Progenitor cell of endocrine pancreas (in vitro differentiated cells): ENCODE results near the gene RAD9A. TPM values are rescaled to one million over a fixed set of nuclear protein-coding genes. Genes with fewer than 3 reads are reported as not detected.
"Not testable (repeated sequence)": the region's sequence is repeated elsewhere in the genome, so short reads cannot be mapped to it uniquely, and the experiment has no call there.

Experiments
- DNase-seq: peaks from one replicate; pipeline ENCODE4 v3.0.0; 2021; ENCODE audit warnings: low spot score; ENCODE audit not compliant: unreplicated experiment
- H3K27ac Mint-ChIP-seq: 2 replicates; pipeline ENCODE4 v1.8.0; 2021; ENCODE audit warnings: mild to moderate bottlenecking, moderate library complexity, mixed read lengths
- H3K27me3 Mint-ChIP-seq: 2 replicates; pipeline ENCODE4 v1.8.0; 2021; ENCODE audit warnings: mixed read lengths
- H3K36me3 Mint-ChIP-seq: 2 replicates; pipeline ENCODE4 v1.8.0; 2022; ENCODE audit warnings: mixed read lengths; ENCODE audit not compliant: insufficient read depth
- H3K4me1 Mint-ChIP-seq: 2 replicates; pipeline ENCODE4 v1.8.0; 2021; ENCODE audit warnings: low read depth, mixed read lengths
- H3K4me3 Mint-ChIP-seq: 2 replicates; pipeline ENCODE4 v1.8.0; 2021; ENCODE audit warnings: low read depth, mild to moderate bottlenecking, moderate library complexity, mixed read lengths
- H3K9me3 Mint-ChIP-seq: 2 replicates; pipeline ENCODE4 v1.8.0; 2021; ENCODE audit warnings: low read depth, mixed read lengths
- total RNA-seq: library from RNA; stranded (reverse); gene quantifications from 2 replicates; pipeline ENCODE4 v1.2.1, GENCODE V29; 2021
- TF ChIP-seq, protein P1 (sequence below): fragments of 200-600 bp; sonication (generic); IDR thresholded peaks from one replicate; pipeline ENCODE4 v1.5.0; 2021; ENCODE audit warnings: antibody characterized with exemption, mild to moderate bottlenecking; ENCODE audit not compliant: unreplicated experiment

The RAD9A gene
- total RNA-seq, 1 donor from 2014 or later = 39.0 TPM

DNA sequence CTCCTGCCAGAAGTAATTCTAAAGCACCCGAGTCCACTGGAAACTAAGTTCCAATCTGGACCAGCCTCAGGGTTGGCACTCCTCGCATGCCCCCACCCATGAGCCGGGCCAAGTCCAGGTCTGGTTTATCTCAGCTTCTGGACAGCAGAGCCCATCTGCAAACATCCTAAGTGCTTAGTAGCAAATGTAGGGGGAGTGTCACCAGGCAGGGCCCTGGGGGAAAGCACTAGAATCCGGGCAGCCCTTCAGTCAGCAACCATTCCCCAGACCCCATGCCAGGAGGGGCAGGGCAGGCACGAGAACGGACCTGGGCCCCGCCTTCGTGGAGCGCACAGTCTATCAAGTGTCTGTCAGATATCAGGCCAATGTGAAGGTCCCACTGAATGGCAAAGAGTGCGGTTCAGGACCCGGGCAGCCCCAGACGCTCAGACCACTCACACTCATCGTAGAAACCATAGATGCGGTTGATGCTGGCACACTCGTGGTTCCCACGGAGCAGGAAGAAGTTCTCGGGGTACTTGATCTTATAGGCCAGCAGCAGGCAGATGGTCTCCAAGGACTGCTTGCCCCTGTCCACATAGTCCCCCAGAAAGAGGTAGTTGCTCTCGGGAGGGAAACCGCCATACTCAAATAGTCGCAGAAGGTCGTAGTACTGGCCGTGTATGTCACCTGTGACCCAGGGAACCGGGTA is 8.6 kb downstream of the RAD9A start:
- peak overlapping the region; percentile 76 for H3K4me3 Mint-ChIP-seq
- H3K4me1 Mint-ChIP-seq = peaks cover 6% of the 10 kb centered on the region
- TF ChIP-seq, protein P1, sequence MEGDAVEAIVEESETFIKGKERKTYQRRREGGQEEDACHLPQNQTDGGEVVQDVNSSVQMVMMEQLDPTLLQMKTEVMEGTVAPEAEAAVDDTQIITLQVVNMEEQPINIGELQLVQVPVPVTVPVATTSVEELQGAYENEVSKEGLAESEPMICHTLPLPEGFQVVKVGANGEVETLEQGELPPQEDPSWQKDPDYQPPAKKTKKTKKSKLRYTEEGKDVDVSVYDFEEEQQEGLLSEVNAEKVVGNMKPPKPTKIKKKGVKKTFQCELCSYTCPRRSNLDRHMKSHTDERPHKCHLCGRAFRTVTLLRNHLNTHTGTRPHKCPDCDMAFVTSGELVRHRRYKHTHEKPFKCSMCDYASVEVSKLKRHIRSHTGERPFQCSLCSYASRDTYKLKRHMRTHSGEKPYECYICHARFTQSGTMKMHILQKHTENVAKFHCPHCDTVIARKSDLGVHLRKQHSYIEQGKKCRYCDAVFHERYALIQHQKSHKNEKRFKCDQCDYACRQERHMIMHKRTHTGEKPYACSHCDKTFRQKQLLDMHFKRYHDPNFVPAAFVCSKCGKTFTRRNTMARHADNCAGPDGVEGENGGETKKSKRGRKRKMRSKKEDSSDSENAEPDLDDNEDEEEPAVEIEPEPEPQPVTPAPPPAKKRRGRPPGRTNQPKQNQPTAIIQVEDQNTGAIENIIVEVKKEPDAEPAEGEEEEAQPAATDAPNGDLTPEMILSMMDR = no peak
- no peaks in the 10 kb centered on the region for H3K27me3 Mint-ChIP-seq
- peak overlapping the region; percentile 33 for H3K27ac Mint-ChIP-seq
- DNase-seq = no peak
- peaks cover 5% of the 10 kb centered on the region for H3K36me3 Mint-ChIP-seq
- H3K9me3 Mint-ChIP-seq = no peaks in the 10 kb centered on the region

DNA sequence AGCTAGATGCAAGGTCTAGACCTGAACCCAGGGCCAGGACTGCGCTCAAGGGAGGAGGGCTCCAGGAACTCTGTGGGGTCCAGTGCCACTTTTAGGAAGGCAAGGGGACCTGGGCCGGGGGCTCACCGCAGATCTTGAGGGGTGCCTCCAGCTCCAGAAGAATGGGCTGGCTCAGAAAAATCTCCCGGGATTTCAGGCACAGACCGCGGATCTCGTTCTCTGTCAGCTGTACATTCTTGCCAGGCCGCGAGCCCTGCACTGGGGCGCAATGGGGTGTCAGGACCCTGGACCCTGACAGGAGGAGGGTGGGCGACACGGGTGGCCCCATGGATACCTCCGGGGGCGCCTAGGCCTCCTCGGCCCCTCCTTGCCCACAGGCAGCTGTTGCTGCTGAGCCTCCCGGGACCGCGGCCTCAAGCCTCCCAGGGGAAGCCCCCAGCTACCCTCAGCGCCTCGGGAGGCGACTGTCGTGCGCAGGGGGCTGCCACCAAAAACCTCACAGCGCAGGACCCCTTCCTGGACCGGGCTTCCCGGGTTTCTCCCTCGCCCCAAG is 9.2 kb downstream of the RAD9A start:
- Mint-ChIP-seq H3K27ac (no peak overlapping the region), H3K9me3 (no peaks in the 10 kb centered on the region), H3K36me3 (peaks cover 5% of the 10 kb centered on the region), H3K4me3 (peak overlapping the region; percentile 76), H3K27me3 (no peaks in the 10 kb centered on the region), H3K4me1 (peaks cover 6% of the 10 kb centered on the region)
- DNase-seq = no peak
- TF ChIP-seq, protein P1 = no peak

- Mint-ChIP-seq H3K4me1 (peaks cover 6% of the 10 kb centered on the region), H3K27ac (peak within 1 kb of the TSS; percentile 33), H3K27me3 (no peaks in the 10 kb centered on the region), H3K9me3 (no peaks in the 10 kb centered on the region), H3K36me3 (peaks cover 2% of the 10 kb centered on the region), H3K4me3 (peak within 1 kb of the TSS; percentile 76)
- TF ChIP-seq, protein P1 = peak; percentile 75
- DNase-seq = peak; percentile 83
Observed at GRCh38 chr11:67401495-67402191, 9.9 kb downstream of the RAD9A start, which contains the start of gene PPP1CA. TSS of gene PPP1CA (minus strand) at chr11:67401858. CDS start at chr11:67401782, 76 bp downstream.

- H3K4me1 Mint-ChIP-seq, H3K9me3 Mint-ChIP-seq, DNase-seq, H3K27ac Mint-ChIP-seq, H3K27me3 Mint-ChIP-seq, H3K36me3 Mint-ChIP-seq: not testable (repeated sequence)
- H3K4me3 Mint-ChIP-seq = peak overlapping the region; percentile 14
Observed at GRCh38 chr11:67402192-67402839, 10.5 kb downstream of the RAD9A start.

GRCh38 chr11:67403085-67403484 is 11.3 kb downstream of the RAD9A start:
- peaks cover 11% of the 10 kb centered on the region for H3K27me3 Mint-ChIP-seq
- H3K4me3 Mint-ChIP-seq, H3K27ac Mint-ChIP-seq, H3K9me3 Mint-ChIP-seq, DNase-seq, H3K4me1 Mint-ChIP-seq, H3K36me3 Mint-ChIP-seq: not testable (repeated sequence)
